NCI-H187 (cell line): ENCODE results near the gene ROS1.

ENCODE experiments used
- DNase-seq, 2 experiments: peaks; one replicate each; lab custom pipeline; 2025; lab: John Stamatoyannopoulos, UW

The ROS1 gene

GRCh38 chr6:117440706-117441525 is 15.2 kb upstream of the ROS1 start:
- no peak for DNase-seq

DNA sequence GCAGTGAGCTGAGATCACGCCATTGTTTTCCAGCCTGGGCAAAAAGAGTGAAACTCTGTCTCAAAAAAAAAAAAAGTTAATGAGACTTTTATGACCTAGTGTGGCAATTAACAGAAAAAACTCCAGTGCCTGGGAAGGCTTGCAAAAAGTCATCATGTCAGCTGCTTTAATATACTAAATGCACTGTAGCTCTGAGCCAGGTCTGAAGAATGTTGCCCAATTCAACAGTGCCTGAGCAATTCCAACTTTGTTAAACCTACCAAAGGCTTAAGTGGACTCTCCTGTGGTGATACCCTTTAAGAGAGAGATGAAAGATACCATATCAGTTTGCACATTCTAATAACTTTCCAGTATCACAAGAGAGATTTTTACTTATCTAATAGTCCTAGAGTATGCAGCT is 6.5 kb upstream of the ROS1 start:
- no peak for DNase-seq

DNA sequence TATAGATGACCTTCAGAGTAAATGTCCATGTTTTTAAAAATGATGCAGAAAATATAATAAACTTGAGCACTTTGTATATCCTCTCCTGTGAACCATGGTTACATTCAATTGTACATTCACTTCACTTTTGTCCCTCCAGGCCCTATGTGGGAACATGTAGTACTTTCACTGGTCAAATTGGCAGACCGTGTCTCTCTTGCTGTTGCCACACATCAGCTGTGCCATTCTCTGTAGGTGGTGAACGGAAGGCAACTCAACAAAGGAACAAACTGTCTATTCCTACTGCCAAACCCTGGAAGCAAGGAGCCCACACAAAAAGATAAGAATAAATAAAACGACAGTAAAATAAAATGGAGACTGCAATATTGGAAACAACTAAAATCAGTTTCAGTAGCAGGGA is 2.0 kb downstream of the ROS1 start:
- no peak for DNase-seq

- no peak for DNase-seq
Observed at GRCh38 chr6:117418320-117418719, 7.4 kb downstream of the ROS1 start.

DNA sequence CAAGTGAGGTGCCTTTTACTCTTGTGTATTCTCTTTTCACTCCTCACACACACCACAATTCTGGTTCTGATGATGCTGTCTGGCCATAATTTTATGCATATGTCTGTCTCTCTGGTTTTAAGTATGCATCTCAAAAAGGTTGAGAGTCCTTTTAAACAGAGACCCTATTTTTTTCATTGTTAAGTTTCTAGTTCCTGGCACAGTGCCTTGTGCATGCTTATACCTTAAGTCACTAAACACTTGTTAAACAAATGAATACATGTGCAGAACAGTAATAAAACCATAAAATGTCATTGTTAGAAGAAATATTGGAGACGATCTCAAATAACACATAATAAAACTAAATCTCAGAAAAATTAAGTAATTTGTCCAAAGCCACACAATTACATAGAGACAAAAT is 7.9 kb downstream of the ROS1 start:
- DNase-seq, result no peak

- no peak for DNase-seq
Observed at GRCh38 chr6:117414770-117415169, 11.0 kb downstream of the ROS1 start.

GRCh38 chr6:117411474-117411873 is 14.3 kb downstream of the ROS1 start:
- DNase-seq, result no peak

- no peak for DNase-seq
Observed at GRCh38 chr6:117409863-117410262, 15.9 kb downstream of the ROS1 start.

GRCh38 chr6:117409420-117409819 is 16.3 kb downstream of the ROS1 start:
- DNase-seq, result no peak

DNA sequence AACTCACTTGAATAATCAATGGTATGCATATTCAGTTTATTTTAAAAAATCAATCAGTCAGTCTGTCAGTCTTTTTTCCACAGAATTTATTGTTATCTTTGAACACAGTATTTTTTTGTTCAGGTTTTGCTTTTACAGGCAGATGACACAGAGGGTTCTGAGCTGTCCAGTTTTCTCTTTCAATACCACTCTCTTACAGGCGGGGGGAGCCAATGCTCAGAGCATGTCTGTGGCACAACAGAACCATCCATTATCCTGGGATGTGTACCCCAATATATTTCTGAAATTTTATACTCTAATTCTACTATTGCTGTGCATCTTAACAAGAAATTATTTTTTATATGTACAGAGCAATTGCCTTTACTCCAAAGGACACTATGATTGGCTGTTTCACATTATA is 21.2 kb downstream of the ROS1 start:
- no peak for DNase-seq

GRCh38 chr6:117401799-117402198 is 23.9 kb downstream of the ROS1 start:
- no peak for DNase-seq

DNA sequence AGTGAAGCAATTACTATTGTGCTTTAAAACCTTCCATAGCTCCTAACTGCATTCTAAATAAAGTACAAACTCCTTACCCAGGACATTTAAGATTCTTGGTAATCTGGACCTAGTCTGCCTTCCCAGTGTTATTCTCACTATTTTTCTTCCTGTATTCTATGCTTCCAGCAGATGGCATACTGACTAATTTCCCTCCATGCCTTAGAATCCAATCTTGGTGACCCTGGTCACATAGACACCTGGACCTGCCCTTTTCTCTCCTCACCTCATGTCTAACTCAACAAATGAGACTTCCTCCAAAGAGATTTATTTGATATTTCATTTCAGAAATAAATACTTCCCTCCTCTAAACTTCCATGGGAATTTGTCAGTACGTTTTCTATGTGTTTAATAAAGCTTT is 25.8 kb downstream of the ROS1 start:
- no peak for DNase-seq

GRCh38 chr6:117399126-117399525 is 26.6 kb downstream of the ROS1 start:
- no peak for DNase-seq

DNA sequence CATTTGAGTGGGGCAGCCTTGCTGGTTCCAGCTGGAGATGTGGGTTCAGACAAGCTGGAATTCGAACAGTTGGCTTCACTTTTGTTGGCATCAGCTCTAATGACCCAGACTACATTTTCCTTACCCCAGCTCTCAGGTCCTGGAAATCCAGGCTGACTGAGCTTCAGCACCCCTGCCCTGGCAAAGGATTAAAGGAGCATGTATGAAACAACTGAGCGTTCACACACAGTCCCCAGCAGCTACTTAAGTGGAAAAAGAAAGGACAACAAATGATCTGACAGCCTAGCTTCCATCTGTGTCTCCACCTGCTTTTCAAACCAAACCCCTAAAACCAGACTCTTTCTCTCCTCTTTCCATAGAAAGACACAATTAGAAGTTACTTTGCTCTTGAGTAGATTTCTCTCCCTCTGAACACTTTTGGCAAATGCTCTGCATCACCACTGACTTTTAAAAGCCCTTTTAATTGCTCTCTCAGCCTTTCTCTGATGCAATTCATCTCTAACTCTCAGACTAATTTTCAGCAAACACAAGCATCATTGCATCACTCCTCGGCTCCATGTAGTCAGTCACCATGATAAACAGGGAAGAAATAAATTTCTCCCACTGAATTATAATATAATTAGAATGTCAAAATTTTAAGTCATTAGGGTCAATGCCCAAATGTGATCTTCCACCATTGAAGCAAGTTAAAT is 28.1 kb downstream of the ROS1 start:
- no peak for DNase-seq

DNA sequence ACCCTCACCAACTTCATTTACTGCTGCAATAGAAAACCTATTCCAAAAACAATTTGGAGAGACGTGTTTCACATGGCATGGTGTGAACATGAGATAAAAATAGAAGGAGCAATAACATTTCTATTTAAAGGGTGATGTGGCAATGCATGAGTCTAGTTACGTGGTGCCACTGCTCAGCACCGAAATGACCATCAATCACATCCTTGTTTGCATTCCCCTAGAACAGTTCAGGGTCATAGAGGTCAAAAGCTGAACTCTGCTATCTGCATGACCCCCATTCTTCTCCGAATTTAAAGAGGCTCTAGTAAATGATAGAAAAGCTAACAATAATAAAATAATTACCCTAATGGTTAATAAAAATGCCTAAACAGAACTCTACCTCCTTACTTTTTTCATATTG is 29.5 kb downstream of the ROS1 start:
- no peak for DNase-seq

DNA sequence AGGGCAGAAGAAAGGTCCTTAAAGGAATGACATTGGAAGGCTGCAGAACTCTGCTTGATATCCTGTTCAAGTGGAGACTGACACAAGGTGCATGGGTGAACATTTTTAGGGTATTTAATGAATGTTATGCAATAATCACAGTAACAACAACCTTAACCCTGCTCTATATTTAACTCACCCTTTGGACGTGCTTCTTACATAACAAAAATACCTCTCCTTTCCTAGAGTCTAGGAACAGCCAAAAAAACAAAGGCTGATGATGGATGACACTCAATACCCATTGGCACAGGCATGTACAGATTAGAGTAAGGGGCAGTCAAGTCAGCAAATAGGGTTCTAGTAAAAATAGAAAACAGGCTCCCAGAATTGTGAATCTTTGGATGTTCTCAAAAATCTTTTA is 30.6 kb downstream of the ROS1 start:
- no peak for DNase-seq

DNA sequence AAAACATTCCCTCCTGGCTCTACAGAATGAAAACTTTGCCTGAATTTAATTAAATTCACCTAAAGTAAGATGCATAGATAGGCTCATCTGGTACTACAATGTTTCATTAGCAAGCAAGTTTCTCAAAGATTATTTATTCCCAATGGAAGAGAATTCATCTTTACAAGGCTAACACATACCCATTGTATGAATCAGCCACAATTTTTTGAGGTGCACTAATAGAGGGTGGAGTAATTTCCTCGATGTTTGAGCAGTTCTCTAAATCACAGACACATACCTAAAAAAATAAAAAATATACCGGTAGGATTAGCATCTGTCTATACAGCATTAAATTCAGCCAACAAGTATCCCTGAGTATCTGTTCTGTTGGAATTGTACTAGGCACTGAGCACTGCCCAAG is 32.7 kb downstream of the ROS1 start:
- no peak for DNase-seq

DNA sequence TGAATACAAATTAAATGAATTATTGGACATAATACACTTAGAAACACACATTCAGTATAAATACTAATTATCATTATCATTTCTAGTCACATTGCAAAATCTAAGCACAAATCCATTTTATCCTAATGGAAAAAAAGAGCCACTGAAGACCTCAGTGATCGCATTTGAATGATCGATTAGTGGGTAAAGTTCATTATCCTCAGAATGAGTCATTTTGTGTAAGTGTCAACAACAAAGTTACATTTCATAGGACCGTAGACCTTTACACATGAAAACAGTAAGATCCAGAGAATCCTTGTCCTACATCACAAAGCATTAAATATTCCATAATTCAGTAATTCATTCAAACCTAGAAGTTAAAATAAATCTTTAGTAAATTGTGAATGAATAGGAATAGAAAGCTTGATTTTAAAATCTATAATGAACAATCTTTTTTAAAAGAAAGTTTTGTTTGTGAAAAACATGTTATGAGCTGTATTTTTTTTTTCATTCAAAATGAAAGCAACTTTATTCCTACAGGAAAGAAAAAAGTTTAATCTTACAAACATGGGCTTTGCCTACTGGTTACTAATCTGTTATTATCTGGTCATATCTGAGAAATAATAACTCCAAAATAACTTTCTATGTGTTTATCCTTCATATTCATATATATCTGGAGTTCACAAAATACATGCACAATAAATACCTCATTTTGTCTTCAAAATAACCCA is 33.7 kb downstream of the ROS1 start:
- no peak for DNase-seq

- no peak for DNase-seq
Observed at GRCh38 chr6:117389227-117390057, 36.3 kb downstream of the ROS1 start.

DNA sequence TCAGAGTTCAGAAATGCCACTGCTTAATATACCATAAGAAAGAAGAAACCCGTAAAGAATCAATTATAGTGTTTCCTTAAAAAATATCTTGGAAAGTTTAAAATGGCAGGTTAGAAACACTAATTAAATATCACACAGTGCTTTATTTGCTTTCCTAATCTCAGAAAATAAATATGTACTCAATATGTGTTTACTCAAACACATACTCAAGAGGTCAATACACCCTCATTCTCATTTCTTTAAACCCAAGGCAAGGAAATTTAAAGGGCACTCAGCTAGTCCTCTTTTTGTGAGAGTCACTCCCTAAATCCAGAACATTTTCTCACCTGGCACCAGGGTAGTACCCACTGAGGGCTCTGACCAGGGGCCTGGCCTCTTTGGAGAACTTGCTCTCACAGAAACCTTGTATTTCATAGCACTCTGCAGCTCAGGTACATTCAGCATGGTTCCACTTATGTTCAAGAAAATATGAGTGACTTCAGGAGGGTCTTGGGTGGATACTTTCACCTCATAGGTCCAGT is 38.2 kb downstream of the ROS1 start:
- no peak for DNase-seq

- DNase-seq, result no peak
Observed at GRCh38 chr6:117384659-117385058, 41.1 kb downstream of the ROS1 start.

DNA sequence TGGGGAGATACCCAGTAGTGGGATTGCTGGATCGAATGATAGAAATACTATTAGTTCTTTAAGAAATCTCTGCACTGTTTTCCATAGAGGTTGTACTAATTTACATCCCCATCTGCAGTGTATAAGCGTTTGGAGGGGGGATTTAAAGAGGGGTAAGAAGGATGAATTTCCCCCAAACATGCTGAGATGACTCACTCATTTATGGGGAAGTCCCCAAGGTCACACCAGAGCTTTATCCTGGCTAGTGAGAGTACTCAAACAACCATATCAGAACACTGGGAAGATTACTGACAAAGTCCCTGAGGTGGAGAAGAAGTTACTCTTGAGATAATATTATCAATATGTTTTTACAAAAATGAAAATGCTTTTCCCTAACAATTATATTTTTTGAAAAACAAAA is 44.0 kb downstream of the ROS1 start:
- DNase-seq, result no peak
